Type B pancreatic cell (in vitro differentiated cells): ENCODE results near the gene SMPD1. TPM values are rescaled to one million over a fixed set of nuclear protein-coding genes. Genes with fewer than 3 reads are reported as not detected.

Experiments used
- DNase-seq: peaks from one replicate; pipeline ENCODE4 v3.0.0; 2021; ENCODE audit warnings: mixed read lengths; ENCODE audit not compliant: unreplicated experiment; ENCODE audit errors: extremely low spot score
- H3K27ac Mint-ChIP-seq: 2 replicates; pipeline ENCODE4 v1.8.0; 2021; ENCODE audit warnings: mild to moderate bottlenecking, mixed read lengths
- H3K27me3 Mint-ChIP-seq: 2 replicates; pipeline ENCODE4 v1.8.0; 2021; ENCODE audit warnings: mixed read lengths
- H3K36me3 Mint-ChIP-seq: 2 replicates; pipeline ENCODE4 v1.8.0; 2021; ENCODE audit warnings: mixed read lengths
- H3K4me1 Mint-ChIP-seq: one replicate; pipeline ENCODE4 v1.8.0; 2021; ENCODE audit warnings: mixed read lengths; ENCODE audit not compliant: unreplicated experiment
- H3K4me3 Mint-ChIP-seq: 2 replicates; pipeline ENCODE4 v1.8.0; 2021; ENCODE audit warnings: mild to moderate bottlenecking, mixed read lengths
- H3K9me3 Mint-ChIP-seq: 2 replicates; pipeline ENCODE4 v1.8.0; 2021; ENCODE audit warnings: mixed read lengths
- CTCF ChIP-seq: fragments of 200-600 bp; sonication (generic); conservative IDR thresholded peaks from 2 replicates; pipeline ENCODE4 v1.5.0; 2021; ENCODE audit warnings: antibody characterized with exemption, mild to moderate bottlenecking
- total RNA-seq: library from RNA; stranded (reverse); gene quantifications from 2 replicates; pipeline ENCODE4 v1.2.1, GENCODE V29; 2021; ENCODE audit warnings: low replicate concordance

SMPD1 gene
- total RNA-seq, 1 donor from 2014 or later, result 31.6 TPM

- Mint-ChIP-seq H3K4me1 (no peaks in the 10 kb centered on the region), H3K9me3 (no peaks in the 10 kb centered on the region), H3K27me3 (no peaks in the 10 kb centered on the region), H3K27ac (no peak overlapping the region), H3K4me3 (no peak overlapping the region), H3K36me3 (peaks cover 12% of the 10 kb centered on the region)
- no peak for TF ChIP-seq CTCF
- DNase-seq, result no peak
These were observed 14.2 kb downstream of the SMPD1 start for GRCh38 chr11:6404342-6405051.

GRCh38 chr11:6405052-6405667 is 14.9 kb downstream of the SMPD1 start:
- Mint-ChIP-seq H3K27me3 (no peaks in the 10 kb centered on the region), H3K27ac (peak overlapping the region; percentile 3), H3K4me3 (no peak overlapping the region), H3K9me3 (no peaks in the 10 kb centered on the region), H3K4me1 (no peaks in the 10 kb centered on the region), H3K36me3 (peaks cover 8% of the 10 kb centered on the region)
- TF ChIP-seq CTCF, result no peak
- no peak for DNase-seq

- DNase-seq, result no peak
- no peaks in the 10 kb centered on the region for H3K9me3 Mint-ChIP-seq
These were observed 15.6 kb downstream of the SMPD1 start for GRCh38 chr11:6405846-6406245.

GRCh38 chr11:6406370-6406769 is 16.1 kb downstream of the SMPD1 start:
- Mint-ChIP-seq H3K4me3 (no peak overlapping the region), H3K4me1 (no peaks in the 10 kb centered on the region), H3K9me3 (no peaks in the 10 kb centered on the region), H3K36me3 (peaks cover 8% of the 10 kb centered on the region), H3K27ac (no peak overlapping the region), H3K27me3 (no peaks in the 10 kb centered on the region)
- DNase-seq, result no peak
- TF ChIP-seq CTCF, result no peak

More at GRCh38 chr11:6405846-6406245, 15.6 kb downstream of the SMPD1 start:
- H3K27me3 Mint-ChIP-seq, result no peaks in the 10 kb centered on the region
- peaks cover 8% of the 10 kb centered on the region for H3K36me3 Mint-ChIP-seq
- no peak for TF ChIP-seq CTCF
- H3K4me1 Mint-ChIP-seq, result no peaks in the 10 kb centered on the region
- peak overlapping the region; percentile 3 for H3K27ac Mint-ChIP-seq
- H3K4me3 Mint-ChIP-seq, result no peak overlapping the region

GRCh38 chr11:6410695-6411430 is 20.6 kb downstream of the SMPD1 start:
- peaks cover 5% of the 10 kb centered on the region for H3K4me1 Mint-ChIP-seq
- no peak overlapping the region for H3K27ac Mint-ChIP-seq
- no peaks in the 10 kb centered on the region for H3K9me3 Mint-ChIP-seq
- no peaks in the 10 kb centered on the region for H3K27me3 Mint-ChIP-seq
- TF ChIP-seq CTCF, result no peak
- no peak overlapping the region for H3K4me3 Mint-ChIP-seq
- no peak for DNase-seq
- H3K36me3 Mint-ChIP-seq, result peaks cover 8% of the 10 kb centered on the region
